SK-N-MC (cell line): Measurements from ENCODE around the gene SNX15.

Experiments used
- EZH2 ChIP-seq: fragments of 200-600 bp; sonication (generic); IDR thresholded peaks from one replicate; pipeline ENCODE4 v1.6.1; 2017; ENCODE audit warnings: antibody characterized with exemption
- FOXP2 ChIP-seq: optimal IDR thresholded peaks from 2 replicates; pipeline ENCODE3; 2011; ENCODE audit warnings: mild to moderate bottlenecking, moderate library complexity; ENCODE audit not compliant: insufficient read depth; ENCODE audit errors: extremely low read length, control extremely low read depth
- POLR2AphosphoS5 ChIP-seq: IDR thresholded peaks from 2 replicates; pipeline ENCODE4 v1.6.1; 2012; ENCODE audit warnings: mild to moderate bottlenecking, low read depth, low read length, borderline replicate concordance

- TF ChIP-seq POLR2AphosphoS5 (no peak), FOXP2 (no peak), EZH2 (no peak)
Measured at GRCh38 chr11:65036931-65037330, 9.7 kb downstream of the SNX15 start.
